Brain microvascular endothelial cell (primary cell): ENCODE measurements around the gene OTULIN.
A peak's percentile ranks its signal among the peaks of the same experiment; 100 is the strongest.

Experiments
- DNase-seq: peaks from one replicate; pipeline ENCODE4 v3.0.0-alpha.2; 2020
- H3K27ac ChIP-seq: fragments of 250-450 bp; sonication (Bioruptor Pico); 2 replicates; pipeline ENCODE4 v1.5.1; 2020; ENCODE audit warnings: mild to moderate bottlenecking, moderate library complexity
- H3K27me3 ChIP-seq: fragments of 250-450 bp; sonication (Bioruptor Pico); replicated peaks from 2 replicates; pipeline ENCODE4 v1.5.1; 2020; ENCODE audit warnings: mild to moderate bottlenecking
- H3K36me3 ChIP-seq: fragments of 250-450 bp; sonication (Bioruptor Pico); replicated peaks from 2 replicates; pipeline ENCODE4 v1.5.1; 2020; ENCODE audit warnings: mild to moderate bottlenecking
- H3K4me3 ChIP-seq: 2 replicates; pipeline ENCODE4 v1.5.1; 2011; ENCODE audit warnings: low read depth, mild to moderate bottlenecking, control low read depth, low read length, moderate library complexity
- CTCF ChIP-seq: IDR thresholded peaks from 2 replicates; pipeline ENCODE4 v1.5.1; 2011; ENCODE audit warnings: low read depth, mild to moderate bottlenecking, moderate library complexity, low read length, control low read depth, inconsistent platforms; ENCODE audit errors: missing control alignments
- in situ Hi-C: cut with HindIII; loops from 2 replicates; pipeline ENCODE4 v1.10.0; 2017; ENCODE audit warnings: low sequenced_read_pairs, low pct_ligation_motif_present

Gene OTULIN

GRCh38 chr5:14737291-14737690, 72.8 kb downstream of the OTULIN start:
- in situ Hi-C loops = loop anchor here (25.0 kb wide), 1 partner anchor 275 kb away; no protein-coding TSS in a partner anchor
- no peaks in the 10 kb centered on the region for H3K27me3 ChIP-seq
- H3K4me3 ChIP-seq = no peak overlapping the region
- no peak for DNase-seq
- TF ChIP-seq CTCF = no peak
- peaks cover 19% of the 10 kb centered on the region for H3K36me3 ChIP-seq
- H3K27ac ChIP-seq = no peak overlapping the region

GRCh38 chr5:14738050-14738449, 73.5 kb downstream of the OTULIN start:
- DNase-seq = no peak
- Histone ChIP-seq H3K27me3 (no peaks in the 10 kb centered on the region), H3K4me3 (no peak overlapping the region), H3K36me3 (peaks cover 17% of the 10 kb centered on the region), H3K27ac (no peak overlapping the region)
- in situ Hi-C loops = loop anchor here (25.0 kb wide), 1 partner anchor 274 kb away; no protein-coding TSS in a partner anchor
- no peak for TF ChIP-seq CTCF

GRCh38 chr5:14739538-14739937, 75.0 kb downstream of the OTULIN start:
- DNase-seq = peak; percentile 49
- no peaks in the 10 kb centered on the region for H3K27me3 ChIP-seq
- no peak for TF ChIP-seq CTCF
- no peak overlapping the region for H3K4me3 ChIP-seq
- in situ Hi-C loops = loop anchor here (25.0 kb wide), 1 partner anchor 273 kb away; no protein-coding TSS in a partner anchor
- peak overlapping the region; percentile 45 for H3K27ac ChIP-seq
- peaks cover 16% of the 10 kb centered on the region for H3K36me3 ChIP-seq

- H3K36me3 ChIP-seq = peaks cover 16% of the 10 kb centered on the region
- peak overlapping the region; percentile 25 for H3K27ac ChIP-seq
- DNase-seq = no peak
- in situ Hi-C loops = loop anchor here (25.0 kb wide), 1 partner anchor 272 kb away; no protein-coding TSS in a partner anchor
- no peak for TF ChIP-seq CTCF
- H3K27me3 ChIP-seq = no peaks in the 10 kb centered on the region
- no peak overlapping the region for H3K4me3 ChIP-seq
Measured at GRCh38 chr5:14739981-14740380, 75.5 kb downstream of the OTULIN start.

GRCh38 chr5:14741131-14741530, 76.6 kb downstream of the OTULIN start:
- Histone ChIP-seq H3K27me3 (no peaks in the 10 kb centered on the region), H3K36me3 (peaks cover 18% of the 10 kb centered on the region), H3K4me3 (no peak overlapping the region), H3K27ac (no peak overlapping the region)
- TF ChIP-seq CTCF = no peak
- in situ Hi-C loops = loop anchor here (25.0 kb wide), 1 partner anchor 271 kb away; no protein-coding TSS in a partner anchor
- no peak for DNase-seq
